SK-N-SH treated with all-trans-retinoic acid at 6 μM for 48 hours (cell line): ENCODE data around the gene MCM8.

Experiments used
- ARNTL ChIP-seq: fragments of 450-650 bp; formaldehyde crosslinking; IDR thresholded peaks from 2 replicates; pipeline ENCODE4 v1.5.0; 2020; ENCODE audit warnings: low read depth, mild to moderate bottlenecking, moderate library complexity, borderline replicate concordance
- GLIS3 ChIP-seq: fragments of 250-450 bp; sonication (Bioruptor Pico); IDR thresholded peaks from 2 replicates; pipeline ENCODE4 v1.5.0; 2020; ENCODE audit warnings: mild to moderate bottlenecking, moderate library complexity
- ISL1 ChIP-seq: fragments of 250-450 bp; sonication (Bioruptor Pico); IDR thresholded peaks from 2 replicates; pipeline ENCODE4 v2.1.2; 2022; ENCODE audit warnings: mild to moderate bottlenecking, moderate library complexity
- PATZ1 ChIP-seq: fragments of 250-450 bp; sonication (Bioruptor Pico); IDR thresholded peaks from 2 replicates; pipeline ENCODE4 v1.8.0; 2020; ENCODE audit warnings: mild to moderate bottlenecking, moderate library complexity, borderline replicate concordance
- POU6F1 ChIP-seq: fragments of 250-450 bp; sonication (Bioruptor Pico); IDR thresholded peaks from 2 replicates; pipeline ENCODE4 v1.8.0; 2021; ENCODE audit warnings: low read depth, mild to moderate bottlenecking, moderate library complexity, borderline replicate concordance
- RARB ChIP-seq: fragments of 250-450 bp; sonication (Bioruptor Pico); IDR thresholded peaks from 2 replicates; pipeline ENCODE4 v1.8.0; 2021; ENCODE audit warnings: mild to moderate bottlenecking, moderate library complexity
- SNAI2 ChIP-seq: fragments of 250-450 bp; sonication (Bioruptor Pico); IDR thresholded peaks from 2 replicates; pipeline ENCODE4 v1.5.0; 2020; ENCODE audit warnings: mild to moderate bottlenecking, moderate library complexity
- TOX ChIP-seq: fragments of 250-450 bp; sonication (Bioruptor Pico); IDR thresholded peaks from 2 replicates; pipeline ENCODE4 v1.8.0; 2021; ENCODE audit warnings: mild to moderate bottlenecking, moderate library complexity, borderline replicate concordance
- ZFP30 ChIP-seq: fragments of 450-650 bp; formaldehyde crosslinking; IDR thresholded peaks from 2 replicates; pipeline ENCODE4 v1.5.0; 2022; ENCODE audit warnings: mild to moderate bottlenecking, moderate library complexity
- ZNF8 ChIP-seq: fragments of 450-650 bp; formaldehyde crosslinking; IDR thresholded peaks from 2 replicates; pipeline ENCODE4 v1.5.0; 2020; ENCODE audit warnings: mild to moderate bottlenecking, moderate library complexity

- TF ChIP-seq ZNF8 (CRISPR knock-in tag) (no peak), SNAI2 (no peak), TOX (CRISPR knock-in tag) (no peak), POU6F1 (no peak), GLIS3 (CRISPR knock-in tag) (no peak), ISL1 (CRISPR knock-in tag) (no peak), ARNTL (CRISPR knock-in tag) (no peak), ZFP30 (no peak), RARB (CRISPR knock-in tag) (no peak), PATZ1 (CRISPR knock-in tag) (no peak)
Measured at GRCh38 chr20:6007094-6007528, 56.7 kb downstream of the MCM8 start.
